HL-60 (cell line): ENCODE data around the gene NFKBIB.

Source experiments
- DNase-seq, 2 experiments: peaks; one replicate each; pipeline ENCODE4 v3.0.0-alpha.2; 2010 to 2020; ENCODE audit warnings: low read depth in 1 of 2, low spot score in 1 of 2
- H3K27ac ChIP-seq: fragments of 250-450 bp; sonication (Bioruptor Pico); replicated peaks from 2 replicates; pipeline ENCODE4 v1.5.1; 2020; ENCODE audit warnings: mild to moderate bottlenecking, moderate library complexity
- H3K27me3 ChIP-seq: fragments of 250-450 bp; sonication (Bioruptor Pico); 2 replicates; pipeline ENCODE4 v1.5.1; 2021; ENCODE audit warnings: mild to moderate bottlenecking, moderate library complexity; ENCODE audit not compliant: insufficient read depth, poor library complexity, severe bottlenecking
- H3K4me3 ChIP-seq: replicated peaks from 2 replicates; pipeline ENCODE4 v1.5.1; 2011; ENCODE audit warnings: mild to moderate bottlenecking, control low read depth, low read length; ENCODE audit not compliant: insufficient read depth
- GABPA ChIP-seq: IDR thresholded peaks from 2 replicates; pipeline ENCODE4 v1.6.1; 2012; ENCODE audit warnings: low read depth
- POLR2AphosphoS5 ChIP-seq: IDR thresholded peaks from 2 replicates; pipeline ENCODE4 v1.6.1; 2012; ENCODE audit warnings: low read depth
- REST ChIP-seq: IDR thresholded peaks from 2 replicates; pipeline ENCODE4 v1.6.1; 2012; ENCODE audit warnings: low read depth; ENCODE audit not compliant: insufficient replicate concordance
- SPI1 ChIP-seq: IDR thresholded peaks from 2 replicates; pipeline ENCODE4 v1.6.1; 2012; ENCODE audit warnings: low read depth, mild to moderate bottlenecking, borderline replicate concordance
- TF ChIP-seq, protein P1 (sequence below): IDR thresholded peaks from one replicate; pipeline ENCODE4 v1.5.1; 2011; ENCODE audit warnings: low read length, control low read depth, inconsistent platforms; ENCODE audit not compliant: insufficient read depth

Gene NFKBIB

DNA sequence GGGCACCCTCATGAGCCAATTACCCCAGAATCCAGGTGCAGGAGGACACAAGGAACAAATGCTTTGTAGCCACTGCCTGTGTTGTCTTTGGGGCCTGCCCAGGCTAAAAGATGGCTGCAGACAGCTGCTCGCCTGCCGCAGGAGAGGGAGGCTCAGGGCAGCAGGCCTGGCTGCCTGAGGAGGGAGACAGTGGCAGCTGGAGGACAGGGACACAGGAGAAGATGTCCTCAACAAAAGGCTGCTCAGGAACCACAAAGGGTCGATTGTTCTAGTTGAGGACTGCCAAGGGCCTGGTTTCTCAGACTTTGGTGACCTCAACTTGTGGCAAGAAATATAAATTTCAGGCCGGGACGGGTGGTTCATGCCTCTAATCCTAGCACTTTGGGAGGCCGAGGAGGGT lies 8.0 kb upstream of the NFKBIB start:
- no peak for TF ChIP-seq GABPA
- no peak for TF ChIP-seq REST
- no peak for TF ChIP-seq SPI1
- no peak for TF ChIP-seq POLR2AphosphoS5
- TF ChIP-seq, protein P1, sequence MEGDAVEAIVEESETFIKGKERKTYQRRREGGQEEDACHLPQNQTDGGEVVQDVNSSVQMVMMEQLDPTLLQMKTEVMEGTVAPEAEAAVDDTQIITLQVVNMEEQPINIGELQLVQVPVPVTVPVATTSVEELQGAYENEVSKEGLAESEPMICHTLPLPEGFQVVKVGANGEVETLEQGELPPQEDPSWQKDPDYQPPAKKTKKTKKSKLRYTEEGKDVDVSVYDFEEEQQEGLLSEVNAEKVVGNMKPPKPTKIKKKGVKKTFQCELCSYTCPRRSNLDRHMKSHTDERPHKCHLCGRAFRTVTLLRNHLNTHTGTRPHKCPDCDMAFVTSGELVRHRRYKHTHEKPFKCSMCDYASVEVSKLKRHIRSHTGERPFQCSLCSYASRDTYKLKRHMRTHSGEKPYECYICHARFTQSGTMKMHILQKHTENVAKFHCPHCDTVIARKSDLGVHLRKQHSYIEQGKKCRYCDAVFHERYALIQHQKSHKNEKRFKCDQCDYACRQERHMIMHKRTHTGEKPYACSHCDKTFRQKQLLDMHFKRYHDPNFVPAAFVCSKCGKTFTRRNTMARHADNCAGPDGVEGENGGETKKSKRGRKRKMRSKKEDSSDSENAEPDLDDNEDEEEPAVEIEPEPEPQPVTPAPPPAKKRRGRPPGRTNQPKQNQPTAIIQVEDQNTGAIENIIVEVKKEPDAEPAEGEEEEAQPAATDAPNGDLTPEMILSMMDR = no peak
- Histone ChIP-seq H3K27me3 (no peaks in the 10 kb centered on the region), H3K27ac (no peak overlapping the region), H3K4me3 (no peak overlapping the region)
- DNase-seq = no peak

- Histone ChIP-seq H3K27me3 (no peaks in the 10 kb centered on the region), H3K27ac (no peak overlapping the region), H3K4me3 (no peak overlapping the region)
- TF ChIP-seq SPI1 (no peak), REST (no peak), POLR2AphosphoS5 (no peak), GABPA (no peak)
- TF ChIP-seq, protein P1 = no peak
- DNase-seq = no peak
These were observed 6.9 kb upstream of the NFKBIB start for GRCh38 chr19:38892841-38893240.

- H3K27me3 ChIP-seq = no peaks in the 10 kb centered on the region
- DNase-seq = no peak
- no peak for TF ChIP-seq REST
- H3K27ac ChIP-seq = no peak overlapping the region
- no peak overlapping the region for H3K4me3 ChIP-seq
These were observed 6.4 kb upstream of the NFKBIB start for GRCh38 chr19:38893341-38893771.

GRCh38 chr19:38894968-38895367 lies 4.8 kb upstream of the NFKBIB start:
- no peak for DNase-seq
- Histone ChIP-seq H3K27ac (no peak overlapping the region), H3K4me3 (no peak overlapping the region), H3K27me3 (no peaks in the 10 kb centered on the region)
- no peak for TF ChIP-seq REST
- TF ChIP-seq SPI1 = no peak
- no peak for TF ChIP-seq POLR2AphosphoS5
- TF ChIP-seq, protein P1 = no peak
- no peak for TF ChIP-seq GABPA
